K562 (cell line): ENCODE results near the gene KTN1. TPM values are rescaled to one million over a fixed set of nuclear protein-coding genes. Genes with fewer than 3 reads are reported as not detected.

Experiments used
- ARID1B ChIP-seq: fragments of 450-650 bp; IDR thresholded peaks from 2 replicates; pipeline ENCODE4 v1.6.1; 2016; ENCODE audit warnings: antibody characterized with exemption, mild to moderate bottlenecking, inconsistent platforms
- CBFA2T3 ChIP-seq: fragments of 450-650 bp; IDR thresholded peaks from 2 replicates; pipeline ENCODE4 v1.6.1; 2017
- EHMT2 ChIP-seq: fragments of 450-650 bp; IDR thresholded peaks from 2 replicates; pipeline ENCODE4 v1.6.1; 2018; ENCODE audit warnings: antibody characterized with exemption
- ELF2 ChIP-seq: fragments of 250-450 bp; sonication (Bioruptor Pico); IDR thresholded peaks from 2 replicates; pipeline ENCODE4 v1.5.0; 2021; ENCODE audit warnings: mild to moderate bottlenecking
- HDAC2 ChIP-seq: fragments of 450-650 bp; IDR thresholded peaks from 2 replicates; pipeline ENCODE4 v1.6.1; 2016; ENCODE audit warnings: mild to moderate bottlenecking
- HMBOX1 ChIP-seq: sonication (generic); IDR thresholded peaks from 2 replicates; pipeline ENCODE4 v1.6.1; 2016
- MLLT1 ChIP-seq, 2 experiments: fragments of 450-650 bp; IDR thresholded peaks; 2 replicates each; pipeline ENCODE4 v1.6.1; 2016
- MTA2 ChIP-seq: fragments of 450-650 bp; IDR thresholded peaks from 2 replicates; pipeline ENCODE4 v1.6.1; 2016; ENCODE audit warnings: low read depth
- NCOA1 ChIP-seq: fragments of 450-650 bp; IDR thresholded peaks from 2 replicates; pipeline ENCODE4 v1.6.1; 2016; ENCODE audit warnings: low read depth
- NONO ChIP-seq, 2 experiments: fragments of 200-400 bp in 1 of 2; fragments of 450-650 bp in 1 of 2; formaldehyde crosslinking in 1 of 2; IDR thresholded peaks; 2 replicates each; pipeline ENCODE4 v1.6.1; 2017; ENCODE audit warnings: low read depth in 2 of 2, mild to moderate bottlenecking in 2 of 2, moderate library complexity in 2 of 2, low read length in 1 of 2
- PHF20 ChIP-seq: fragments of 450-650 bp; IDR thresholded peaks from 2 replicates; pipeline ENCODE4 v1.6.1; 2018; ENCODE audit not compliant: partially characterized antibody
- POLR2A ChIP-seq: fragments of 450-650 bp; conservative IDR thresholded peaks from 2 replicates; pipeline ENCODE4 v1.6.1; 2016
- PRPF4 ChIP-seq: fragments of 200-400 bp; formaldehyde crosslinking; IDR thresholded peaks from one replicate; pipeline ENCODE4 v1.6.1; 2017; ENCODE audit warnings: low read length, low read depth, mild to moderate bottlenecking; ENCODE audit not compliant: insufficient read depth, poor library complexity, severe bottlenecking
- RBBP5 ChIP-seq: fragments of 200-600 bp; sonication (generic); IDR thresholded peaks from 2 replicates; pipeline ENCODE4 v1.6.1; 2012; ENCODE audit warnings: borderline replicate concordance, mild to moderate bottlenecking, low read length, control low read depth, inconsistent platforms; ENCODE audit not compliant: insufficient read depth, poor library complexity, severe bottlenecking
- SIX5 ChIP-seq, 2 experiments: IDR thresholded peaks; 2 replicates each; pipeline ENCODE4 v1.6.1; 2011; ENCODE audit warnings: low read length in 2 of 2, borderline replicate concordance in 1 of 2, low read depth in 1 of 2, mild to moderate bottlenecking in 1 of 2, moderate library complexity in 1 of 2; ENCODE audit not compliant: insufficient read depth in 1 of 2
- TEAD1 ChIP-seq, 2 experiments: fragments of 450-650 bp in 1 of 2; sonication (generic) in 1 of 2; formaldehyde crosslinking; IDR thresholded peaks; 2 replicates each; pipeline versions ENCODE4 v1.4.0 to v1.8.0; 2020 to 2022; ENCODE audit warnings: mild to moderate bottlenecking in 2 of 2, missing genetic modification reagents in 1 of 2
- ZKSCAN1 ChIP-seq: fragments of 150-350 bp; IDR thresholded peaks from 2 replicates; pipeline ENCODE4 v1.6.1; 2016; ENCODE audit warnings: low read depth, low read length
- ZNF224 ChIP-seq: sonication (generic); formaldehyde crosslinking; IDR thresholded peaks from 2 replicates; pipeline ENCODE4 v1.8.0; 2022; ENCODE audit warnings: mild to moderate bottlenecking, missing genetic modification reagents
- ZNF407 ChIP-seq: fragments of 450-650 bp; IDR thresholded peaks from 2 replicates; pipeline ENCODE4 v1.6.1; 2016; ENCODE audit warnings: low read depth
- ZNF408 ChIP-seq: fragments of 250-450 bp; sonication (Bioruptor Pico); IDR thresholded peaks from 2 replicates; pipeline ENCODE4 v1.4.0; 2020; ENCODE audit warnings: low read depth, mild to moderate bottlenecking, moderate library complexity
- ZNF431 ChIP-seq: sonication (generic); formaldehyde crosslinking; IDR thresholded peaks from 2 replicates; pipeline ENCODE4 v1.8.0; 2022; ENCODE audit warnings: mild to moderate bottlenecking, missing genetic modification reagents
- polyA plus RNA-seq, 8 experiments: library from polyadenylated mRNA; depleted of rRNA in 4 of 8; stranded (reverse) in 5 of 8; unstranded in 3 of 8; fragments of >200 nt; fragmentation: Nextera tagmentation in 2 of 8; fragmentation: Illumina TruSeq in 1 of 8; extraction: Ambion mirVana in 2 of 8; extraction: Trizol in 1 of 8; gene quantifications; 2 replicates each; pipeline versions ENCODE4 v1.2.1 to v1.2.3, GENCODE V29; 2011 to 2014; ENCODE audit warnings: inconsistent platforms in 1 of 8, missing spikeins in 1 of 8
- total RNA-seq, 7 experiments: library from RNA; depleted of rRNA in 6 of 7; stranded (reverse); fragments of >200 nt in 6 of 7; fragmentation: Illumina TruSeq in 2 of 7; extraction: Trizol in 2 of 7; gene quantifications; 2 replicates each; pipeline versions ENCODE4 v1.2.1 to v1.2.3, GENCODE V29; 2011 to 2021; ENCODE audit warnings: low replicate concordance in 1 of 7

Gene KTN1
- total and polyA plus RNA-seq, 9 of the 15 experiments (the other 6 are each of a cell fraction or from before 2014, with no cell fraction given): 34.8 to 120 (median 63.6) TPM

GRCh38 chr14:55581342-55581771, 1.4 kb downstream of the KTN1 start (continued):
- TF ChIP-seq ZNF407 (0 out of 2 replicates have a peak, but pooled peaks have one; percentile 11), ARID1B (0 out of 2 replicates have a peak, but pooled peaks have one; percentile 38), ELF2 (CRISPR knock-in tag) (no peak), CBFA2T3 (no peak), ZNF408 (CRISPR knock-in tag) (no peak), MLLT1 (IDR thresholded peaks at IDR 0.05) (peak in 1 of 2 experiments; percentile 46; a peak in 1 of 4 replicates), NCOA1 (no peak), ZNF431 (no peak), RBBP5 (no peak), MTA2 (peak; percentile 23; the same call in 1 of the 2 replicates), HDAC2 (no peak), SIX5 (IDR thresholded peaks at IDR 0.05; ENCODE audit: borderline replicate concordance in 1 of 2, insufficient read depth in 1 of 2, low read depth in 1 of 2, low read length in 2 of 2) (no peak), PRPF4 (no peak), EHMT2 (peak; percentile 46; the same call in 1 of the 2 replicates), TEAD1 (CRISPR knock-in tag; IDR thresholded peaks at IDR 0.05) (no peak), HMBOX1 (peak; percentile 77), ZKSCAN1 (no peak), PHF20 (peak; percentile 26), POLR2A (no peak), ZNF224 (CRISPR knock-in tag) (no peak), NONO (IDR thresholded peaks at IDR 0.05; ENCODE audit: low read depth in 2 of 2, low read length in 1 of 2) (no peak)
